Progenitor cell of endocrine pancreas (in vitro differentiated cells): Measurements from ENCODE around the gene RPAP3. TPM values are rescaled to one million over a fixed set of nuclear protein-coding genes. Genes with fewer than 3 reads are reported as not detected.

Experiments used
- DNase-seq: peaks from one replicate; pipeline ENCODE4 v3.0.0; 2021; ENCODE audit warnings: low spot score; ENCODE audit not compliant: unreplicated experiment
- H3K27ac Mint-ChIP-seq: 2 replicates; pipeline ENCODE4 v1.8.0; 2021; ENCODE audit warnings: mild to moderate bottlenecking, moderate library complexity, mixed read lengths
- H3K27me3 Mint-ChIP-seq: 2 replicates; pipeline ENCODE4 v1.8.0; 2021; ENCODE audit warnings: mixed read lengths
- H3K36me3 Mint-ChIP-seq: 2 replicates; pipeline ENCODE4 v1.8.0; 2022; ENCODE audit warnings: mixed read lengths; ENCODE audit not compliant: insufficient read depth
- H3K4me1 Mint-ChIP-seq: 2 replicates; pipeline ENCODE4 v1.8.0; 2021; ENCODE audit warnings: low read depth, mixed read lengths
- H3K4me3 Mint-ChIP-seq: 2 replicates; pipeline ENCODE4 v1.8.0; 2021; ENCODE audit warnings: low read depth, mild to moderate bottlenecking, moderate library complexity, mixed read lengths
- H3K9me3 Mint-ChIP-seq: 2 replicates; pipeline ENCODE4 v1.8.0; 2021; ENCODE audit warnings: low read depth, mixed read lengths
- total RNA-seq: library from RNA; stranded (reverse); gene quantifications from 2 replicates; pipeline ENCODE4 v1.2.1, GENCODE V29; 2021
- TF ChIP-seq, protein P1 (sequence below): fragments of 200-600 bp; sonication (generic); IDR thresholded peaks from one replicate; pipeline ENCODE4 v1.5.0; 2021; ENCODE audit warnings: antibody characterized with exemption, mild to moderate bottlenecking; ENCODE audit not compliant: unreplicated experiment

RPAP3 gene
- total RNA-seq, 1 donor from 2014 or later, result 36.4 TPM

DNA sequence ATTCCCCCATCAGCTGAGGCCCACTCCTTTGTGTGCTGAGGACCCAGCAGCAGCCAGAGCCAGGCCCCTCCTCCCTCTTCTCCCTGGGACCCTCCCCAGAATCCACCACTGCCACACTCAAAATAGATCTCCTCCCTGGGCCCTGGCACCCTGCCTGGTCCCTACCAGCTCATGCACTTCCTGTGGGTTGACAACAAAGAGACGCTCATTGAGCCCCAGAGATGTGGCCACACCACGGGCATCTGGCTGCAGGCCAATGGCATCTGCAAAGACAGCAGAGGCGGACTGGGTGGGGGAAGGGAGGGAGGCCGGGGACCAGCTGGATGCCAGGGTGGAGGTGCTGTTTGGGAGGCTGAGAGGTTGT is 35.5 kb upstream of the RPAP3 start:
- peaks cover 13% of the 10 kb centered on the region for H3K4me1 Mint-ChIP-seq
- no peak overlapping the region for H3K4me3 Mint-ChIP-seq
- no peak for DNase-seq
- TF ChIP-seq, protein P1, sequence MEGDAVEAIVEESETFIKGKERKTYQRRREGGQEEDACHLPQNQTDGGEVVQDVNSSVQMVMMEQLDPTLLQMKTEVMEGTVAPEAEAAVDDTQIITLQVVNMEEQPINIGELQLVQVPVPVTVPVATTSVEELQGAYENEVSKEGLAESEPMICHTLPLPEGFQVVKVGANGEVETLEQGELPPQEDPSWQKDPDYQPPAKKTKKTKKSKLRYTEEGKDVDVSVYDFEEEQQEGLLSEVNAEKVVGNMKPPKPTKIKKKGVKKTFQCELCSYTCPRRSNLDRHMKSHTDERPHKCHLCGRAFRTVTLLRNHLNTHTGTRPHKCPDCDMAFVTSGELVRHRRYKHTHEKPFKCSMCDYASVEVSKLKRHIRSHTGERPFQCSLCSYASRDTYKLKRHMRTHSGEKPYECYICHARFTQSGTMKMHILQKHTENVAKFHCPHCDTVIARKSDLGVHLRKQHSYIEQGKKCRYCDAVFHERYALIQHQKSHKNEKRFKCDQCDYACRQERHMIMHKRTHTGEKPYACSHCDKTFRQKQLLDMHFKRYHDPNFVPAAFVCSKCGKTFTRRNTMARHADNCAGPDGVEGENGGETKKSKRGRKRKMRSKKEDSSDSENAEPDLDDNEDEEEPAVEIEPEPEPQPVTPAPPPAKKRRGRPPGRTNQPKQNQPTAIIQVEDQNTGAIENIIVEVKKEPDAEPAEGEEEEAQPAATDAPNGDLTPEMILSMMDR, result no peak
- peaks cover 22% of the 10 kb centered on the region for H3K27me3 Mint-ChIP-seq
- no peaks in the 10 kb centered on the region for H3K9me3 Mint-ChIP-seq
- no peak overlapping the region for H3K27ac Mint-ChIP-seq
- no peaks in the 10 kb centered on the region for H3K36me3 Mint-ChIP-seq

DNA sequence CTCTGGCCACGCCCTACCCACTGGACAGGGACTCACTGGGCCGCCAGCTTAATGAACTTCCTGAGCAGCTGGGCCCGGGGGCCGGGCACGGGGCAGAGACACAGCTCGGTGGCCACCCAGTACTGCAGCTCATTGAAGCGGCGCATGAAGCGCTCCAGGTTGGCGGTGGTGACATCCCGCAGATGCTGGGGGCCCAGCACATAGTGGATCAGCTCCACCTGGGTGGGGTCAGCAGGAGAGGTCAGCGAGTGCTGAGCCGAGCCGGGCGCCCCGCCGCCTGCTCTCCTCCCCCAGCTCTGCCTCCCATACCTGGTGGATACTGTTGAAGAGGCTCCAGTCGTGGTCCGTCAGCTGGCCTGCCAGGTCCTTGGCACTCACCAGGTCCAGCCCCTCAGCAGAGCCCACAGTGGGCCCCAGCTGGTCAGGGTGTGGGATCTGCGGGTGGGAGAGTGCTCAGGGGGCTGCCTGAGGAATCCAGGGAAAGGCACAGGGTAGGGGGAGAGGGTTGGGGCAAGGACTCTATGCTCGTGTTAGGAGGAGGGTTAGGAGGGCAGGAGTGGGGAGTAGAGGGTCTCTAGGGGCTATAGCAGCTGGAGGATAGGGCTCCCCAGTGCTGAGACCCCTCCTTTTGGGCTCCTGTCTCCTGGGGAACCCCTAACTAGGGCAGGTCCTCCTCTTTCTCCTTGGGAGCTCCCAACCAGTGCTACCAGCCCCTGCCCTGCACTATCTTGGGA is 34.9 kb upstream of the RPAP3 start:
- H3K27ac Mint-ChIP-seq, result no peak overlapping the region
- TF ChIP-seq, protein P1, result no peak

DNA sequence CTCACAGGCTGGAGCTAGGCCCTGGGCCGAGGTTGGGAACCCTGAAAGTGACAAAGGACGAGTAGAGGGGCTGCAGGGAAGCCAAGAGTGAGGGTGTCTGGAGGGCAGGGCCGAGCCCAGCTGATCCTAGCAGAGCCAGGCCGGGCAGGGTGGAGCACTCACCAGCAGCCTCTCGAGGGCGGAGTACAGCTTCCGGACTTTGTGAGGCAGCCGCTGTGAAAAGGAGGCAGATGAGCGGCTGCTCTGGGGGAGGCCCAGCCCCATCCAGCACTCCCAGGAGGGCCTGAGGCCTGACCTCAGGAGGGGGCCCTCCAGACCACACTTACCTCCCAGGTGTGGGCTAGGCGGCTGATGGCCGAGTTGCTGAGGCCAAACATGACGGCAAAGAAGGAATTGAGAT is 34.1 kb upstream of the RPAP3 start:
- no peak for DNase-seq
- Mint-ChIP-seq H3K9me3 (no peaks in the 10 kb centered on the region), H3K27me3 (peaks cover 17% of the 10 kb centered on the region), H3K36me3 (no peaks in the 10 kb centered on the region), H3K4me3 (no peak overlapping the region), H3K4me1 (peaks cover 11% of the 10 kb centered on the region), H3K27ac (no peak overlapping the region)
- TF ChIP-seq, protein P1, result no peak

More for the DNA sequence above, 34.9 kb upstream of the RPAP3 start:
- H3K27me3 Mint-ChIP-seq, result peaks cover 22% of the 10 kb centered on the region
- no peak for DNase-seq
- H3K36me3 Mint-ChIP-seq, result no peaks in the 10 kb centered on the region
- no peak overlapping the region for H3K4me3 Mint-ChIP-seq
- no peaks in the 10 kb centered on the region for H3K9me3 Mint-ChIP-seq
- peaks cover 13% of the 10 kb centered on the region for H3K4me1 Mint-ChIP-seq

DNA sequence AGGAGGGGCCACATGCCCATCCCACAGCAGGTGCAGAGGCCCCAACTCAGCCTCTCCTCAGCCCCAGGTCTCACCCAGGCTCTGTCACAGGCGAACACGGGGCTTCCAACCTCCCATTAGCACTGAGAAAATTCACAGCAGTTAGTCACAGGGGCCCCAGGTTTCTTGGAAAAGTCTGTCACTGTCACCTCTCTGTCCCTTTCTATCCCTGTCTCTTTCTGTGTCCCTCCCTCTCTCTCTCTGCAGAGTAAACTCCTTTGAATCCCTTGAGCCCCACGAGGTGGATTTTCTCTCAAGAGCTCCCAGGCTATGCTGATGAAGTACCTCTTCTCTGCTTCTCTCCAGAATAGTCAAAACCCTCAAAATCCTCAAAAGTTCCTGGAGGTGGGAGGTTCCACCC is 33.5 kb upstream of the RPAP3 start:
- no peak overlapping the region for H3K27ac Mint-ChIP-seq
- peaks cover 13% of the 10 kb centered on the region for H3K27me3 Mint-ChIP-seq
- H3K36me3 Mint-ChIP-seq, result no peaks in the 10 kb centered on the region
- no peak for DNase-seq
- TF ChIP-seq, protein P1, result no peak
- no peak overlapping the region for H3K4me3 Mint-ChIP-seq
- H3K9me3 Mint-ChIP-seq, result no peaks in the 10 kb centered on the region
- H3K4me1 Mint-ChIP-seq, result peaks cover 9% of the 10 kb centered on the region

DNA sequence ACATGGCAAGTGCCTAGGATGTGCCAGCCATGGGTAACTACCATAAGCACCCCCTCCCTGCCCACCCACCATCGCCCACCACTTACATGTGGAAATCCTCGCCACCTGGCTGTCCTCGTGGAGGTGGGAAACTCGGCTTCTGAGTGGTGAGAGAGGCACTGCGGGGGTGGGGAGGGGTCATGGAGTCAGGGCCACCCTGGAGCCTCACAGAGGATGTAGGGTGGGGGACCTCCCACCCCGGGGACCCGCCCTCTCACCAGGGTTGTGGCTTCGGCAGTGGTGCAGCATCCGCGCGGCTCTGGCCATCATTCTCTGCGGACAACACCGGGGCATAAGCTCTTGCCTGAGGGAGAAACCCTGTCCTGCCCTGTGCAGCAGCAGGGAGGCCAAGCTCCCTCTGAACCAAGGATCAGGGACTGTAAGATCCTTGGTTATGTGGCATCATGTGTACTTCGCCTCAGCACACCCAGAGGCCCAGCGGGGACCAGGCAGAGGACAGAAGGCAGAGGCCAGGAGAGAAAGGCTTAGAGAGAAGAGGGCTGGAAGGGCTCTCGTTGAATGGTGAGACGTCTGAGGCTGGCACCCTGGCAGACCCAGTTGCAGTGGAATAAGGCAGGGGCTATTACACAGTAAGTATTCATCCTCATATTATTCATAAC is 32.2 kb upstream of the RPAP3 start:
- no peak overlapping the region for H3K27ac Mint-ChIP-seq
- peaks cover 6% of the 10 kb centered on the region for H3K4me1 Mint-ChIP-seq
- no peak for DNase-seq
- no peak overlapping the region for H3K4me3 Mint-ChIP-seq
- TF ChIP-seq, protein P1, result no peak
- H3K36me3 Mint-ChIP-seq, result no peaks in the 10 kb centered on the region
- peaks cover 6% of the 10 kb centered on the region for H3K27me3 Mint-ChIP-seq
- no peaks in the 10 kb centered on the region for H3K9me3 Mint-ChIP-seq
